K562 (cell line): ENCODE results near the gene WT1. TPM values are rescaled to one million over a fixed set of nuclear protein-coding genes. Genes with fewer than 3 reads are reported as not detected.

Experiments
- CAMTA2 ChIP-seq: fragments of 250-450 bp; sonication (Bioruptor Pico); conservative IDR thresholded peaks from 2 replicates; pipeline ENCODE4 v1.5.1; 2022
- CTCFL ChIP-seq: IDR thresholded peaks from 2 replicates; pipeline ENCODE4 v1.6.1; 2011; ENCODE audit warnings: borderline replicate concordance, low read depth, mild to moderate bottlenecking, moderate library complexity, low read length; ENCODE audit not compliant: insufficient read depth, poor library complexity, severe bottlenecking
- ESRRA ChIP-seq: fragments of 450-650 bp; IDR thresholded peaks from 2 replicates; pipeline ENCODE4 v1.6.1; 2014; ENCODE audit warnings: low read depth, mild to moderate bottlenecking, moderate library complexity, borderline replicate concordance
- FIP1L1 ChIP-seq: fragments of 200-400 bp; formaldehyde crosslinking; IDR thresholded peaks from 2 replicates; pipeline ENCODE4 v1.6.1; 2018; ENCODE audit warnings: mild to moderate bottlenecking, low read depth, low read length; ENCODE audit not compliant: poor library complexity, severe bottlenecking
- JUN ChIP-seq, 2 experiments: sonication (generic) in 1 of 2; formaldehyde crosslinking in 1 of 2; IDR thresholded peaks; 2 replicates each; pipeline versions ENCODE4 v1.6.1 to v1.8.0; 2012 to 2022; ENCODE audit warnings: borderline replicate concordance in 2 of 2, mild to moderate bottlenecking in 2 of 2, improper control_type of control experiment in 1 of 2, low read depth in 1 of 2, low read length in 1 of 2, missing genetic modification reagents in 1 of 2
- KAT7 ChIP-seq: sonication (generic); formaldehyde crosslinking; IDR thresholded peaks from 2 replicates; pipeline ENCODE4 v1.8.0; 2022; ENCODE audit warnings: missing genetic modification reagents, mild to moderate bottlenecking, borderline replicate concordance
- NCOA6 ChIP-seq: fragments of 450-650 bp; IDR thresholded peaks from 2 replicates; pipeline ENCODE4 v1.6.1; 2017; ENCODE audit warnings: mild to moderate bottlenecking
- NFIX ChIP-seq: fragments of 250-450 bp; sonication (Bioruptor Pico); IDR thresholded peaks from 2 replicates; pipeline ENCODE4 v1.4.0; 2020; ENCODE audit warnings: low read depth, mild to moderate bottlenecking, moderate library complexity
- POLR2G ChIP-seq: fragments of 200-400 bp; formaldehyde crosslinking; IDR thresholded peaks from 2 replicates; pipeline ENCODE4 v1.6.1; 2017; ENCODE audit warnings: low read depth, mild to moderate bottlenecking, antibody characterized with exemption, low read length, moderate library complexity
- REST ChIP-seq, 2 experiments: fragments of 450-650 bp; formaldehyde crosslinking in 1 of 2; IDR thresholded peaks; 2 replicates each; pipeline versions ENCODE4 v1.4.0 to v1.6.1; 2014 to 2020; ENCODE audit warnings: mild to moderate bottlenecking in 2 of 2, borderline replicate concordance in 1 of 2, low read depth in 1 of 2
- SPI1 ChIP-seq: IDR thresholded peaks from 2 replicates; pipeline ENCODE4 v1.6.1; 2011; ENCODE audit warnings: low read depth, low read length, control low read depth, borderline replicate concordance
- ZFP91 ChIP-seq: sonication (generic); formaldehyde crosslinking; IDR thresholded peaks from 2 replicates; pipeline ENCODE4 v1.8.0; 2022; ENCODE audit warnings: mild to moderate bottlenecking, missing genetic modification reagents
- ZNF143 ChIP-seq: sonication (generic); formaldehyde crosslinking; IDR thresholded peaks from 2 replicates; pipeline ENCODE4 v1.9.0; 2022; ENCODE audit warnings: mild to moderate bottlenecking, missing genetic modification reagents
- ZNF444 ChIP-seq: fragments of 250-450 bp; sonication (Bioruptor Pico); IDR thresholded peaks from 2 replicates; pipeline ENCODE4 v1.4.0; 2020; ENCODE audit warnings: mild to moderate bottlenecking, moderate library complexity
- ZNF445 ChIP-seq: fragments of 250-450 bp; sonication (Bioruptor Pico); IDR thresholded peaks from 2 replicates; pipeline ENCODE4 v1.4.0; 2020; ENCODE audit warnings: low read depth, mild to moderate bottlenecking, moderate library complexity
- ZNF707 ChIP-seq: fragments of 250-450 bp; sonication (Bioruptor Pico); conservative IDR thresholded peaks from 2 replicates; pipeline ENCODE4 v1.8.0; 2022; ENCODE audit warnings: inconsistent platforms, mild to moderate bottlenecking, moderate library complexity
- polyA plus RNA-seq, 8 experiments: library from polyadenylated mRNA; depleted of rRNA in 4 of 8; stranded (reverse) in 5 of 8; unstranded in 3 of 8; fragments of >200 nt; fragmentation: Nextera tagmentation in 2 of 8; fragmentation: Illumina TruSeq in 1 of 8; extraction: Ambion mirVana in 2 of 8; extraction: Trizol in 1 of 8; gene quantifications; 2 replicates each; pipeline versions ENCODE4 v1.2.1 to v1.2.3, GENCODE V29; 2011 to 2014; ENCODE audit warnings: inconsistent platforms in 1 of 8, missing spikeins in 1 of 8
- total RNA-seq, 7 experiments: library from RNA; depleted of rRNA in 6 of 7; stranded (reverse); fragments of >200 nt in 6 of 7; fragmentation: Illumina TruSeq in 2 of 7; extraction: Trizol in 2 of 7; gene quantifications; 2 replicates each; pipeline versions ENCODE4 v1.2.1 to v1.2.3, GENCODE V29; 2011 to 2021; ENCODE audit warnings: low replicate concordance in 1 of 7

The WT1 gene
- total and polyA plus RNA-seq, 9 of the 15 experiments (the other 6 are each of a cell fraction or from before 2014, with no cell fraction given), result 7.1 to 33.8 (median 19.4) TPM

- TF ChIP-seq REST (IDR thresholded peaks at IDR 0.05; ENCODE audit: borderline replicate concordance), result no peak
- no peak for TF ChIP-seq REST (CRISPR knock-in tag; IDR thresholded peaks at IDR 0.05; ENCODE audit: low read depth)
- TF ChIP-seq NFIX (CRISPR knock-in tag), result no peak
- TF ChIP-seq POLR2G, result peak; percentile 64
- peak; percentile 8 for TF ChIP-seq FIP1L1
- no peak for TF ChIP-seq ZNF445
- TF ChIP-seq CAMTA2 (CRISPR knock-in tag), result no peak
- no peak for TF ChIP-seq KAT7 (CRISPR knock-in tag)
- peak; percentile 61; the same call in 1 of the 2 replicates for TF ChIP-seq SPI1
- no peak for TF ChIP-seq ZFP91 (CRISPR knock-in tag)
- no peak for TF ChIP-seq ZNF143 (CRISPR knock-in tag)
- no peak for TF ChIP-seq ZNF444 (CRISPR knock-in tag)
- no peak for TF ChIP-seq JUN (IDR thresholded peaks at IDR 0.05; ENCODE audit: borderline replicate concordance, low read depth, low read length)
- no peak for TF ChIP-seq JUN (CRISPR knock-in tag; IDR thresholded peaks at IDR 0.05; ENCODE audit: borderline replicate concordance)
- no peak for TF ChIP-seq ZNF707
- TF ChIP-seq NCOA6, result peak; percentile 39; the same call in 1 of the 2 replicates
- no peak for TF ChIP-seq CTCFL
- no peak for TF ChIP-seq ESRRA
These were observed 223 bp downstream of the WT1 start (continued) for GRCh38 chr11:32435152-32435480.
